GM10847 (cell line): ENCODE measurements around the gene NLRX1.

Experiments used
- POLR2A ChIP-seq: IDR thresholded peaks from 2 replicates; pipeline ENCODE4 v1.6.1; 2011; ENCODE audit not compliant: insufficient read length; ENCODE audit errors: extremely low read depth

Gene NLRX1

DNA sequence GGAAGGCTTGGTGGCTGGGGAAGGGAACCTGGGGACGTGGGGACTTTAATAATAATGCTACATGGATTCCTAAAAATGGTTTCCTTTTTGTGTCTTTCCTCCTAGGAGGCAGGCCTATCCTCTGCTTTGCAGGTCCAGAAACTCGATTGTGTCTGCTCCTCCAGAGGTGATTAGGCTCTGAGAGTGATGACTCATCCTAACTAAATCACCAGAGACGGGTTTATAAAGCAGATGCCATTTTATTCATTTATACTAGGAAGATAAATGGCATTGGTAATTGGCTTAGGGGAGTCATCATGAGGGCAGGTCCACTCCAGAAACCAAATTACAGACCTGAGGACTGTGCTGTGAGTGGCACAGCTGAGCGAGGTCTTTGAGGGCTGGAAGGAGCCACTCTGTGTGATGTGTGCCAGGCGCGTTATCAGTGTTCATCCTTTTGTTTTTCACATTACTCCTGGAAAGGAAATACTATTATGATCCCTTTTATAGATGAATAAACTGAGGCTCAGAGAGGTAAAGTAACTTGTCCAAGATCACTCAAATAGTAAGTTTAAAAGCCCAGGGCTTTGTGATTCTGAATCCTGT lies 7.1 kb downstream of the NLRX1 start:
- no peak for TF ChIP-seq POLR2A

DNA sequence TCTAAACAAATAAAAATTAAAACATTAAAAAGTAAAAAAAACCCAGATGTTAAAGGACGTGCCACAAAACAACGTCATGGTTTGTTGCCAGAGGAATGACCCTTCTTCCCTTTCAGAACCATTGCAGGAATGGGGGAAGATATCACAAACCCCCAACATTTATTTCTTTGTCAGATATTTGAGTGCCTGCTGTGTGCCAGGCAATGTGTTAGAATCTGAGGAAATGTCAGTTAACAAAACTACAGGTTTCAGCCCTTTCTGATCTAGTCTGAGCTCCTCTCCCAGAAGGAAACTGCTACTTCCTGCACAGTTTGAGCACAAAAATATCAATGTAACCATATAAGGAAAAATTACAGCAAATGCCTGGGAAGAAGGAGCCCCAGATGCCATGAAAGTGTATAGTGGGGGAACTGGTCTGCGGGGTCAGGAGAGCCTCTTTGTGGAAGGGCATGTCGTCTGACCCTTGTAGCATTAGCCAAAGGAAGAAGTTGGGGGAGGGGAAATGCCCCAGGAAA lies 9.7 kb downstream of the NLRX1 start:
- TF ChIP-seq POLR2A, result no peak

DNA sequence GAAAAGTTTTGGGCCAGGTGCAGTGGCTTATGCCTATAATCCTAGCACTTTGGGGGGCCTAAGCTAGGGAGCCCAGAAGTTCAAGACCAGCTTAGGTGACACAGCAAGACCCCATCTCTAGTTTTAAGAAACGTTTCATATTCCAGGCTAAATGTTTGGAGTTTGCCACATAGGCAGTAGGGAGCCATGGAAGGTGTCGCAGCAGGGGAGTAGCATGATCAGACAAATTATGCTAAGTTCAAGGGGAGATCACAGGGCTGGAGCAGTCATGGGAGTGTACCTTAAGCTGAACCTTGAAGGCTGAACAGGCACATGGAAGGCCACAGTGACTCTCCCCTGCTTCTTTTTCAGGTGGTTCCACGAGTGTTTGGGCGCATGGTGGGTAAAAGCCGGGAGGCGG lies 10.8 kb downstream of the NLRX1 start:
- no peak for TF ChIP-seq POLR2A

DNA sequence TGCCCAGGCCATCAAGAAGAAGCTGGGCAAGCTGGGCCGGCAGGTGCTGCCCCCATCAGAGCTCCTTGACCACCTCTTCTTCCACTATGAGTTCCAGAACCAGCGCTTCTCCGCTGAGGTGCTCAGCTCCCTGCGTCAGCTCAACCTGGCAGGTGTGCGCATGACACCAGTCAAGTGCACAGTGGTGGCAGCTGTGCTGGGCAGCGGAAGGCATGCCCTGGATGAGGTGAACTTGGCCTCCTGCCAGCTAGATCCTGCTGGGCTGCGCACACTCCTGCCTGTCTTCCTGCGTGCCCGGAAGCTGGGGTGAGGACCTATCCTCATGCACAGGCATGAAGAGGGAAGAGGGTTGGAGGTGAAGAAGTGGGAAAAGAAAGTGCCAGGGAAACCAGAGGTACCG lies 11.5 kb downstream of the NLRX1 start:
- no peak for TF ChIP-seq POLR2A

DNA sequence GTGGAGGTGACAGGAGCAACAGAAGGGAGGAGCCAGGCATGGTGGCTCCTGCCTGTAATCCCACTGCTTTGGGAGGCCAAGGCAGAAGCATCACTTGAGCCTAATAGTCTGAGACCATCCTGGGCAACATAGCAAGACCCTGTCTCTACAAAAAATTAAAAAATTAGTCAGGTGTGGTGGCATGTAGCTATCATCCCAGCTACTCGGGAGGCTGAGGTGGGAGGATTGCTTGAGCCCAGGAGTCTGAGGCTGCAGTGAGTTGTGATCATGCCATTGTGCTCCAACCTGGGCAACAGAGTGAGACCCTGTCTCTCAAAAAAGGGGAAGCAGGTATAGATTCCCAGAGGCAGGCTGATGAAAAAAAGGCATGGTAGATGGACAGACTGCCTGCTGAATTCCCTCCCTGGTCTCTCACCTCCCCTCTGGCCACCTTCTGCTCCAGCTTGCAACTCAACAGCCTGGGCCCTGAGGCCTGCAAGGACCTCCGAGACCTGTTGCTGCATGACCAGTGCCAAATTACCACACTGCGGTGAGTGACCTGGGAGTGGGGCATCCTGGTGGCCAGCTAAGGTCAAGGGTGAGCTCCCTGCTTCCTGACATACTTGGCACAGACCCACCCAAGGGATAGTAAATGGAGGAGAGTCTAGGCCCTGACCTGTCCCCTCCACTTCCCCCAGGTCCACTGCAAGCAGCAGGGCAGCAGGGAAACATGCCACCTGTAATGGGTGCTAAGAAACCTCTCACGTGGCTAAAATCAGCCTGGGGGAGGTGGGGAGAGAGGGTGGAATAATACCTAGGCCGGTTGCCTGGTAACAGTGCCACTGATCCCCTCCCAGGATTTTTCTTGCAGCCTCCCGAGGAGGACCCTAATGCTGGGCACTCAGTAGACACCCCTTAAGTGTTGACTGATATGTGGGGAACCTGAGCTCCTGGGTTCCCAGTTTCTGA lies 12.5 kb downstream of the NLRX1 start:
- TF ChIP-seq POLR2A, result no peak

DNA sequence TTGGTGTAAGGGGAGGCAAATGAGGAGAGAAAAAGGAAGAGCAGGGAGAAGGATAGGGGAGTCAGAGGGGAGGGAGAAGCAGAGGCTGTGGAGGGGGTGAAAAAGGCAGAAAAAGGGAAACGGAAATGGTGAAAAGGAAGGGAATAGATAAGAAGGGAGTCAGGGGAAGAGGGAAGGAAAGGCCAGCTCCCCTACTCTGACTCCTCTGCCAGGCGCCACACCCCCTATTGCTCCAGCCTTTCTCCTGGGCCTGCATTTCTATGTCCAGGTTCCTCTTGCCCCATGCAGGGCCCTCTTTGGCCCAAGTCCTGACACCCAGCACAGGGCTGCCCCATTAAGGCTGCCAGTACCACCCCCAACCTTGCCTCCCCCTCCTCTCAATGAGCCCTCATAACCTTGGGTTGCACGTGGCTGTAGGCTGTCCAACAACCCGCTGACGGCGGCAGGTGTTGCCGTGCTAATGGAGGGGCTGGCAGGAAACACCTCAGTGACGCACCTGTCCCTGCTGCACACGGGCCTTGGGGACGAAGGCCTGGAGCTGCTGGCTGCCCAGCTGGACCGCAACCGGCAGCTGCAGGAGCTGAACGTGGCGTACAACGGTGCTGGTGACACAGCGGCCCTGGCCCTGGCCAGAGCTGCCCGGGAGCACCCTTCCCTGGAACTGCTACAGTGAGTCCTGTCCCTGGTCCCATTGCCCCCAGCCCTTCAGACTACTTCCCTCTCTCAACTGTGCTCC lies 13.3 kb downstream of the NLRX1 start:
- no peak for TF ChIP-seq POLR2A

DNA sequence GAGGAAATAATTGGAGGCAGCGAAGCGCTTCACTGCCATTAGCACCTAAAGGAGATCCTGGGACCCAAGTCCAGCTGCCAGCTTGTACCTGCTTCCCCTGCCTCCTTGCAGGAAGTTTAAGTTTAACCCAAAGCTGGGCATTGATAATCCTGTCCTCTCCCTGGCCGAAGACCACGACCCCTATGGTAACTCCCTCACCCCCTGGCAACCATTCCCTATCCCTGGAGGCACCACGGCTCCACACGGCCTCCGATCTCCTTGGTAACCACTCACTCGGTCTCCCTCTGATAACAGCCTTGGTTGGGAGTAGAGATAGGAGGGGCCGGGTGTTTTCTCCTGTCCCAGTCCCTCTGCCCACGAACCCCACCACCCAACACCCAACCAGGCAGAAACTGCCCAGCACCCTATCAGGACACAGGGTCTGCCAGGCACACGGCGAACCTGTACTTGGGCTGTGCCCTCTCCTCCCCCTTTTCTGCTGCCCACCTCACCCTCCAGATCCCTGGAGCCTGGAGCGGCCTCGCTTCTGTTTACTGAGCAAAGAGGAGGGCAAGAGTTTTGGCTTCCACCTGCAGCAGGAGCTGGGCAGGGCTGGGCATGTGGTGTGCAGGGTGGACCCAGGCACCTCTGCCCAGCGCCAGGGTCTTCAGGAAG lies 17.6 kb downstream of the NLRX1 start:
- TF ChIP-seq POLR2A, result no peak

DNA sequence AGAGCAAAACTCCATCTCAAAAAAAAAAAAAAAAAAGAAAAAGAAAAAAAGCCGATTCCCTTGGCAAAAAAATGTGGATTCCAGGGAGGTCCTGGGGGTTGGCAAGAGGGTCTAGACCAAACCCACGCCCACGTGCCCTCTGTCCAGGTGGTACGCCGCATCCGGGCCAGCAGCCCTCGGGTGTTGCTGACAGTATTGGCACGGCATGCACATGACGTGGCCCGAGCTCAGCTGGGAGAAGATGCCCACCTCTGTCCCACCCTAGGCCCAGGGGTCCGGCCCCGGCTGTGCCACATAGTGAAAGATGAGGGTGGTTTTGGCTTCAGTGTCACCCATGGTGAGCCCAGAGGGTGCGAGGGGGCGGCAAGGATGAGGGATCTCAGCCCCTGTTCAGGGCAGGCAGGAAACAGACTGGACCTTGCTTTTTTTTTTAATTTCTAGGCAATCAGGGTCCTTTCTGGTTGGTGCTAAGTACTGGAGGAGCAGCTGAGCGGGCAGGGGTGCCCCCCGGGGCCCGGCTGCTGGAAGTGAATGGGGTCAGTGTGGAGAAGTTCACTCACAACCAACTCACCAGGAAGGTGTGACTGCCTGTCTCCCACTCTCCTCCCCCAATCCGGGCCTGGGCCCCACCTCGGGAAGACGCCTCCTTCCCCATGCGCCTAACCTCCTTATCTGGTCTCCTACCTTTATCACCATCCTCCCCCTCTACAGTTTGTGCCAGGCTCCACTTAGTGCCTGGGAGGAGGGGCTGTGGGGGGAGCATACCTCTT lies 18.8 kb downstream of the NLRX1 start:
- no peak for TF ChIP-seq POLR2A

DNA sequence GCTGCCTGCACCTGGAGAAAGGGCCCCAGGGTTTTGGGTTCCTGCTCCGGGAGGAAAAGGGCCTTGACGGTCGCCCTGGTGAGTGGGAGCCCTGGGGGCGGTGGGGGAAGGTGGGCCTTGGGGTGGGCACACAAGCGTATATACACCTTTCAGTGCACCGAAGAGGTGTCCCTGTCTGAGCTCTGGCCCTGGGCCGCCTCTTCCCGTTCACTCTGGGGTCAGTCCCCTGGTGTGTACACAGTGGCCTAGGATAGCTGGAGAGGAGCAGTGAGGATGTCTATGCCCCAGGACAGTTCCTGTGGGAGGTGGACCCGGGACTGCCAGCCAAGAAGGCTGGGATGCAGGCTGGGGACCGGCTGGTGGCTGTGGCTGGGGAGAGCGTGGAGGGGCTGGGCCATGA lies 19.5 kb downstream of the NLRX1 start:
- no peak for TF ChIP-seq POLR2A

DNA sequence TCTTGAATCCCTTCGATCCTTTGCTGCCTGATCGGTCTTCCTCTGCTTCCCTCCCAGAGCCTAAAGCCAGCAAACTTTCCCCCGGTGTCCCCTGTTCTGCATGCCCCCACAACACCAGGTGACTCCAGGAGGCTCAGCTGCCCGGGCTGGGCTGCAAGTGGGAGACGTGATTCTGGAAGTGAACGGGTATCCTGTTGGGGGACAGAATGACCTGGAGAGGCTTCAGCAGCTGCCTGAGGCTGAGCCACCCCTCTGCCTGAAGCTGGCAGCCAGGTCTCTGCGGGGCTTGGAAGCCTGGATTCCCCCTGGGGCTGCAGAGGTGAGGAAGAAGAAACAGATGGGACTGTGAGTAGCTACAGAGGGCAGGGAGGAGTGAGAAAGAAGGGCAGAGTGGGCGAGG lies 20.4 kb downstream of the NLRX1 start:
- no peak for TF ChIP-seq POLR2A

DNA sequence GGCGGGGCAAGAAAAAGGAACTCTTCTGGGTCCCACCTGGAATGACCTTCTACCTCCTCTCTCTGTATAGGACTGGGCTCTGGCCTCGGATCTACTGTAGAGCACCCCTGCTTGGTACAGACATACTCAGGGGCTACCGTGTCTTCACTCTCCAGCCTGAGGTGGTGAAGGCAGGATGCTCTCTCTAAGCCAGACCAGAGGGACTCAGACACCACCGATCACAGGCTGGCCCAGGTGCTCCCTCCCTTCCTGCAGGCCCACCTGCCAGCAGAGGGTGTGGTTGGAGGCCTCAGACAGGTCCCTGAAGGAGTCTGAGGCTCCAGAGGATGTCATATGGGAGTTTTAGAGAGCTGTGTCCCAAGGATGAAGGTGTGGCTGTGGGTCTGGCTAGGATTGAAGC lies 20.9 kb downstream of the NLRX1 start:
- no peak for TF ChIP-seq POLR2A

DNA sequence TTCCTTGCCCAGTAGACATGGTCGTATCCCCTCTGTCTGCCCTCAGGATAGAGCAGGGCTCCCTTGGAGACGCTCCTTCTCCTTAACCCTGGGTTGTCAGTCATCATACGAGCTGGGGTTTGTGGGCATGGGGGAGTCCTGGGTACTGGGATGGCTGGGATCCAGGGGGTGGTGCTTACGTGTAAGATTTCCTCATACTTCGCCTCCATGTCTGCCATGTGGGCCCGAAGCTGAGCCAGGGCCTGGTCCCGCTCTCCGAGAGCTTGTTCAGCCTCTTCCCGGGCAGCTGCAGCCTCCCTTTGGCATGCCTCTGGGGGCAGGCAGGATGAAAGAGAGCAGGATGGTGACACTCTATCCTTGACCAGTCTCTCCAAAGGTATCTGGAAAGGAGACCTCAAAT lies 22.0 kb downstream of the NLRX1 start:
- TF ChIP-seq POLR2A, result no peak

DNA sequence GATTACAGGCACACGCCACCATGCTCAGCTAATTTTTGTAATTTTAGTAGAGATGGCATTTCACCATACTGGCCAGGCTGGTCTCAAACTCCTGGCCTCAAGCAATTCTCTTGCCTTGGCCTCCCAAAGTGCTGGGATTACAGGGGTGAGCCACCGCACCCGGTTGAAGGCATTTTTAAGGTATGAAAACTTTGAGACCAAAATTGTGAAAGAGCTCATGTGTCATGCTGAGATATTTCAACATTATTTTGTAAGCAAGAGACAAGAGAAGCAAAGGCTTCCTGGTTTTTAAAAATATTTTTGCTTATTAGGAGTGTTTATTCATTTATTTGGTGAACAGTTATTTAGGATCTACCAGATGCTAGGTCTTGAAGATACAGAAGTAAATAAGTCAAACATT lies 23.6 kb downstream of the NLRX1 start:
- TF ChIP-seq POLR2A, result no peak

DNA sequence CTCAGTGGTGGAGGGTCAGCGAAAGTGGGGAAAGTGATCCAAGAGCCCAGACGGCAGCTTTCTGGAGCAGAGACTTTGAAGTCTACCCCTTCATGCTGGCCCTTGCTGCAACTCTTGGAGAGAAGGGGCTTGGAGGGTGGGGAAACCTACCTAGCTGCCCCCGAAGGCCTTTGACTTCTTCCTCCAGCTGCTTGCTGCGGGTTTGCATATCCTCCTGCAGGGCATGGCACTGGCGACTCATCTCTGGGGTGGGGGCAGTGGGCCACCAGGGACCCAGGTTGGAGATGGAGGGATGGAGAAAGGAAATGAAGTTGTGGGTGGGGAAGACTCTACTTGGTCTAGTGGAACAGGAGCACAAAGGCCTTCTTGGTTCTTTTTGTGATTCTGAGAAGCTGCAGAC lies 24.5 kb downstream of the NLRX1 start:
- TF ChIP-seq POLR2A, result no peak
